Common myeloid progenitor, CD34-positive (primary cell): Measurements from ENCODE around the gene AIDA.
"Not testable (repeated sequence)": the region's sequence is repeated elsewhere in the genome, so short reads cannot be mapped to it uniquely, and the experiment has no call there.

Source experiments
- CTCF ChIA-PET: fragments of 350-600 bp; sonication (Branson Sonifier 250); formaldehyde crosslinking; loops from one replicate; lab custom pipeline; 2021; ENCODE audit warnings: antibody characterized with exemption; lab: Charles Lee
- POLR2A ChIA-PET: fragments of 350-600 bp; sonication (Branson Sonifier 250); formaldehyde crosslinking; loops from one replicate; lab custom pipeline; 2021; ENCODE audit warnings: antibody characterized with exemption; lab: Charles Lee
- DNase-seq, 3 donors: peaks; one replicate each; pipeline versions ENCODE4 v3.0.0 to v3.0.0-alpha.2; 2013
- H3K27ac ChIP-seq, 2 experiments: 1 replicate in 1 of 2; 2 replicates in 1 of 2; pipeline ENCODE4 v1.7.0; 2013; ENCODE audit warnings: inconsistent platforms in 2 of 2, low read length in 2 of 2, mild to moderate bottlenecking in 2 of 2, low read depth in 1 of 2, moderate library complexity in 1 of 2; ENCODE audit not compliant: severe bottlenecking in 2 of 2, insufficient read depth in 1 of 2, poor library complexity in 1 of 2
- H3K27me3 ChIP-seq, 5 experiments: replicated peaks in 2 of 5; 1 replicate in 3 of 5; 2 replicates in 2 of 5; pipeline versions ENCODE4 v1.6.1 to v1.7.0; 2013; ENCODE audit warnings: low read length in 4 of 5, mild to moderate bottlenecking in 2 of 5, moderate library complexity in 2 of 5, inconsistent platforms in 1 of 5; ENCODE audit not compliant: insufficient read depth in 5 of 5, control insufficient read depth in 4 of 5
- H3K36me3 ChIP-seq, 4 experiments: 1 replicate in 2 of 4; 2 replicates in 2 of 4; pipeline versions ENCODE4 v1.6.1 to v1.7.0; 2013; ENCODE audit warnings: low read length in 3 of 4, control low read depth in 1 of 4, mild to moderate bottlenecking in 1 of 4; ENCODE audit not compliant: control insufficient read depth in 4 of 4, insufficient read depth in 4 of 4
- H3K4me1 ChIP-seq, 4 experiments: 1 replicate in 3 of 4; 2 replicates in 1 of 4; pipeline versions ENCODE4 v1.6.1 to v1.7.1; 2013; ENCODE audit warnings: low read length in 3 of 4, mild to moderate bottlenecking in 3 of 4, control low read depth in 1 of 4, inconsistent platforms in 1 of 4, moderate library complexity in 1 of 4; ENCODE audit not compliant: control insufficient read depth in 4 of 4, insufficient read depth in 4 of 4; ENCODE audit errors: control extremely low read depth in 1 of 4
- H3K4me3 ChIP-seq, 7 experiments: 1 replicate in 4 of 7; 2 replicates in 3 of 7; pipeline versions ENCODE4 v1.5.1 to v1.7.0; 2013; ENCODE audit warnings: mild to moderate bottlenecking in 7 of 7, low read length in 6 of 7, moderate library complexity in 6 of 7, inconsistent platforms in 2 of 7, low read depth in 2 of 7, control low read depth in 1 of 7; ENCODE audit not compliant: insufficient read depth in 4 of 7, control insufficient read depth in 1 of 7; ENCODE audit errors: extremely low read depth in 1 of 7
- H3K9me3 ChIP-seq, 5 experiments: 1 replicate in 4 of 5; 2 replicates in 1 of 5; pipeline versions ENCODE4 v1.6.1 to v1.7.1; 2013; ENCODE audit warnings: low read length in 4 of 5, mild to moderate bottlenecking in 2 of 5, inconsistent platforms in 1 of 5, low read depth in 1 of 5, moderate library complexity in 1 of 5; ENCODE audit not compliant: control insufficient read depth in 4 of 5, insufficient read depth in 2 of 5; ENCODE audit errors: control extremely low read depth in 1 of 5
- WGBS: methylation state at CpG from one replicate; pipeline ENCODE4 v1.1.5; 2013; ENCODE audit not compliant: insufficient coverage; 5-methylcytosine and 5-hydroxymethylcytosine counted together

The AIDA gene

GRCh38 chr1:222668184-222668583, 44.1 kb downstream of the AIDA start:
- H3K4me3 ChIP-seq, H3K9me3 ChIP-seq, CTCF ChIA-PET, DNase-seq, H3K4me1 ChIP-seq, POLR2A ChIA-PET, H3K27me3 ChIP-seq, H3K27ac ChIP-seq: not testable (repeated sequence)
- no CpG with 5 or more reads among the region's 4 CpGs for WGBS
- H3K36me3 ChIP-seq, result peaks cover 22 to 69% (median 56%) of the 10 kb centered on the region in 4 experiments

DNA sequence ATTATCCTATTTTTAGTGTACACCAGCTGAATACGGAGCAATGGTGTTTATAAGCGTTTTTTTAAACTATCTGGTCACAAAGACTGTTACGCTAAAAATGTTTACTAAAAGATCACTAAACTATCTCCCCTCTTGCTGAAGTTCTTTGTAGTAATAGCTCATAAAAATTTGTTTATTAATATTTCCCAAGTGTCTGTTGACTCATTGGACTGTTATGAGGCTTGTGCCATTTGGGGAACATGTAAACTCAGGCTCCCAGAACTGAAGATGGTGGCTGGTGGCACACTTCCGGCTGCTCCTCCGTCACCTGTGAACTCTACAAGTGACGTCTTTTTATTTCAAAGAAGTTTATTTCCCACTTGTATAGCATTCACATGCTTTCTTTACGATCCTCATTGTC, 46.3 kb downstream of the AIDA start:
- Histone ChIP-seq H3K36me3 (peaks cover 30 to 73% (median 60%) of the 10 kb centered on the region in 4 experiments), H3K27ac (no peak overlapping the region), H3K27me3 (no peaks in the 10 kb centered on the region), H3K9me3 (no peaks in the 10 kb centered on the region), H3K4me1 (no peaks in the 10 kb centered on the region), H3K4me3 (no peak overlapping the region)
- DNase-seq, result no peak
- ChIA-PET CTCF (interaction anchor here (1.0 kb wide), 1 partner anchor 15 kb away, joined by 3 read pairs; no protein-coding TSS in a partner anchor), POLR2A (interaction anchor here (0.5 kb wide), 1 partner anchor 133 kb away, joined by 5 read pairs; no protein-coding TSS in a partner anchor)
- WGBS, result no CpG with 5 or more reads among the region's 7 CpGs

- POLR2A ChIA-PET, result no interaction called here
- Histone ChIP-seq H3K27me3 (no peaks in the 10 kb centered on the region), H3K27ac (no peak overlapping the region), H3K36me3 (peaks cover 45 to 91% (median 69%) of the 10 kb centered on the region in 4 experiments), H3K4me3 (no peak overlapping the region), H3K9me3 (no peaks in the 10 kb centered on the region), H3K4me1 (no peaks in the 10 kb centered on the region)
- CTCF ChIA-PET, result interaction anchor here (1.0 to 1.5 kb wide), 2 partner anchors 10 to 15 kb away, joined by 3 read pairs; no protein-coding TSS in a partner anchor
- DNase-seq, result no peak
- WGBS, result 100% methylated on average over 2 of the region's 4 CpGs
Measured at GRCh38 chr1:222663431-222663934, 48.8 kb downstream of the AIDA start.

GRCh38 chr1:222657899-222658298, 54.4 kb downstream of the AIDA start:
- Histone ChIP-seq H3K36me3 (peaks cover 39 to 79% (median 64%) of the 10 kb centered on the region in 4 experiments), H3K27me3 (no peaks in the 10 kb centered on the region), H3K4me1 (peaks cover 7 to 28% (median 12%) of the 10 kb centered on the region in 4 experiments), H3K9me3 (no peaks in the 10 kb centered on the region), H3K4me3 (no peak overlapping the region), H3K27ac (no peak overlapping the region)
- WGBS, result no CpG with 5 or more reads among the region's 2 CpGs
- no peak for DNase-seq
- ChIA-PET CTCF (interaction anchor here (1.0 to 1.4 kb wide), 2 partner anchors 53 to 69 kb away, joined by 3 to 4 read pairs; no protein-coding TSS in a partner anchor), POLR2A (interaction anchor here (0.6 to 0.7 kb wide), 2 partner anchors 10 to 71 kb away, joined by 3 read pairs; no protein-coding TSS in a partner anchor)

DNA sequence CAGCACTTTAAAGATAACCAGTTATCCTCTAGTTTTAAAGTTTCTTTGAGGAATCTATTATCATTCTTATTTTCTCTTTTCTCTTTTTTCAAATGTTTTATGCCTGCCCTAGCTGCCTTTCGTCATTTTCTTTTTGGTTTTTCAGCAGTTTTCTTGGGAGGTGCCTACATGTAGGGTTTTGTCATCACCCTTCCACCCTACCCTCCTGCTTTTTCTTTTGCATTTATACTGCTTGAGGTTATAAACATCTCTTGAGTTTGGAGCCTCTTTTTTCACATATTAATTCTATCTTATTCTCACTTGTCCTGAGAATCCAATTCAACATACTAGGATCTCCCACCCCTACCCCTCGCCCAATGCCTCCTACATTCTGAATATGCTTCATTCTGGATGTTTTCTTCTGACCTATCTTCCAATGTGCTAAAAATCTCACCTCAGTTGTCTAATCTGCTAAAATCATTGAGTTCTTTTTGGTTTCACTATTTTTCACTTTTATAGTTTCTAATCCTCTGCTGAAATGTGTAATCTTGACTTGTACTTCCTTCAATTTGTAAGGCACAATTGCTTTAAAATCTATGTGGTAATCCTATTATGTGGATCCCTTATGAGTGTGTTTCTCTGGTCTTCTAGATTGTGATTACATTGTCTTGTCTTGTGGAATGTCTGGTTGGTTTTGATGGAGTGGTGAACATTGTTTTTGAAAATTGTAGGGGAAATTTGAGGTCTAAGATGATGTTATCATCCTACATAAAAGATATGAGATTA, 55.7 kb downstream of the AIDA start:
- ChIA-PET CTCF (interaction anchor here (0.9 to 1.4 kb wide), 2 partner anchors 30 to 54 kb away, joined by 3 to 4 read pairs; no protein-coding TSS in a partner anchor), POLR2A (no interaction called here)
- H3K4me3 ChIP-seq, result no peak overlapping the region
- no peaks in the 10 kb centered on the region for H3K9me3 ChIP-seq
- no peaks in the 10 kb centered on the region for H3K27me3 ChIP-seq
- 100% methylated on average over 1 of the region's 2 CpGs for WGBS
- H3K36me3 ChIP-seq, result peaks cover 42 to 77% (median 65%) of the 10 kb centered on the region in 4 experiments
- H3K27ac ChIP-seq, result no peak overlapping the region
- no peak for DNase-seq
- H3K4me1 ChIP-seq, result peaks cover 7 to 32% (median 12%) of the 10 kb centered on the region in 4 experiments

- CTCF ChIA-PET, result interaction anchor here (1.0 to 1.4 kb wide), 7 partner anchors 9 to 58 kb away, joined by 3 to 7 read pairs (median 3); no protein-coding TSS in a partner anchor
- POLR2A ChIA-PET, result interaction anchor here (0.6 to 1.8 kb wide), 4 partner anchors 9 to 118 kb away, joined by 4 to 5 read pairs (median 4); partner anchors contain the start of genes AIDA and BROX
- H3K4me1 ChIP-seq, result peaks cover 7 to 32% (median 12%) of the 10 kb centered on the region in 4 experiments
- WGBS, result 0% methylated on average over 2 of the region's 5 CpGs
- H3K36me3 ChIP-seq, result peaks cover 37 to 78% (median 61%) of the 10 kb centered on the region in 4 experiments
- no peaks in the 10 kb centered on the region for H3K27me3 ChIP-seq
- no peaks in the 10 kb centered on the region for H3K9me3 ChIP-seq
- H3K4me3 ChIP-seq, result peak overlapping the region in 2 of 7 experiments; percentile 12 to 25
- DNase-seq, result peak; percentile 94 to 96 (median 95)
- peak overlapping the region; percentile 86 to 91 for H3K27ac ChIP-seq
Measured at GRCh38 chr1:222654849-222655248, 57.4 kb downstream of the AIDA start.
